ENCODE measurements around the gene CDK16. TPM values are rescaled to one million over a fixed set of nuclear protein-coding genes. Genes with fewer than 3 reads are reported as not detected.

The CDK16 gene
- total and polyA plus RNA-seq, 11 donors, result 100 to 209 (median 142) TPM

- Histone ChIP-seq H3K36me3 (peaks cover 0 to 85% (median 80%) of the 10 kb centered on the region in 9 donors), H3K27ac (no peak overlapping the region), H3K4me1 (peaks cover 0 to 24% (median 18%) of the 10 kb centered on the region in 12 donors), H3K4me3 (no peak overlapping the region), H3K9me3 (no peaks in the 10 kb centered on the region), H3K27me3 (no peaks in the 10 kb centered on the region)
- 79 to 94% (median 89%) methylated on average over 8 to 9 of the region's 9 CpGs for WGBS, 4 donors
- DNase-seq, result no peak
- no peak for ATAC-seq
- intact Hi-C loops (cut with DNase I), result no loop called here
- TF ChIP-seq POLR2A (IDR thresholded peaks at IDR 0.05), result no peak
- no peak for TF ChIP-seq CTCF (IDR thresholded peaks at IDR 0.05)
Measured at GRCh38 chrX:47201345-47201944, 17.0 kb upstream of the CDK16 start.

- Histone ChIP-seq H3K4me3 (no peak overlapping the region), H3K9me3 (no peaks in the 10 kb centered on the region), H3K27ac (no peak overlapping the region), H3K36me3 (peaks cover 3 to 94% (median 89%) of the 10 kb centered on the region in 9 donors), H3K27me3 (no peaks in the 10 kb centered on the region), H3K4me1 (peaks cover 0 to 15% (median 10%) of the 10 kb centered on the region in 12 donors)
- ATAC-seq (no peak), DNase-seq (no peak)
- TF ChIP-seq POLR2A (IDR thresholded peaks at IDR 0.05), result no peak
- no peak for TF ChIP-seq CTCF (IDR thresholded peaks at IDR 0.05)
- 91 to 97% (median 94%) methylated on average over 11 of the region's 11 CpGs for WGBS, 4 donors
- intact Hi-C loops (cut with DNase I), result no loop called here
Measured at GRCh38 chrX:47202316-47202715, 16.2 kb upstream of the CDK16 start.

GRCh38 chrX:47202877-47203276 is 15.6 kb upstream of the CDK16 start:
- Histone ChIP-seq H3K4me3 (no peak overlapping the region), H3K27ac (no peak overlapping the region), H3K9me3 (no peaks in the 10 kb centered on the region), H3K4me1 (peaks cover 0 to 9% (median 5%) of the 10 kb centered on the region in 12 donors), H3K27me3 (no peaks in the 10 kb centered on the region), H3K36me3 (peaks cover 3 to 100% (median 94%) of the 10 kb centered on the region in 9 donors)
- no peak for TF ChIP-seq CTCF (IDR thresholded peaks at IDR 0.05)
- ATAC-seq (no peak), DNase-seq (no peak)
- WGBS, 4 donors, result 46 to 64% (median 57%) methylated on average over 4 of the region's 4 CpGs
- intact Hi-C loops (cut with DNase I), result no loop called here

- H3K27ac ChIP-seq, result no peak overlapping the region
- DNase-seq, result peak in 1 of 5 donors; percentile 1
- no peaks in the 10 kb centered on the region for H3K27me3 ChIP-seq
- TF ChIP-seq POLR2A (IDR thresholded peaks at IDR 0.05) (no peak), CTCF (IDR thresholded peaks at IDR 0.05) (no peak)
- WGBS, 4 donors, result 70 to 85% (median 75%) methylated on average over 5 of the region's 5 CpGs
- H3K36me3 ChIP-seq, result peaks cover 3 to 100% (median 95%) of the 10 kb centered on the region in 9 donors
- intact Hi-C loops (cut with DNase I), result no loop called here
- no peak overlapping the region for H3K4me3 ChIP-seq
- peaks cover 0 to 4% (median 0%) of the 10 kb centered on the region in 12 donors for H3K4me1 ChIP-seq
- no peak for ATAC-seq
- no peaks in the 10 kb centered on the region for H3K9me3 ChIP-seq
Measured at GRCh38 chrX:47204970-47205369, 13.5 kb upstream of the CDK16 start.

All from heart left ventricle (tissue), 16 donors.